ENCODE data around the gene RELA. TPM values are rescaled to one million over a fixed set of nuclear protein-coding genes. Genes with fewer than 3 reads are reported as not detected.

RELA gene
- total RNA-seq, 1 experiment from 2014 or later: 55.4 TPM

GRCh38 chr11:65615229-65615949, 47.3 kb downstream of the RELA start, which contains the start of gene PCNX3:
Gene PCNX3 (plus strand): TSS chr11:65615776. CDS start chr11:65616312, 536 bp downstream.
- peak; percentile 100 for DNase-seq (ENCODE audit: low read depth)

- no peak for DNase-seq (ENCODE audit: low read depth)
These were observed 49.4 kb downstream of the RELA start for GRCh38 chr11:65613091-65613928.

GRCh38 chr11:65612691-65613090, 50.0 kb downstream of the RELA start:
- DNase-seq (ENCODE audit: low read depth): no peak

GRCh38 chr11:65611758-65612603, 50.7 kb downstream of the RELA start:
- no peak for DNase-seq (ENCODE audit: low read depth)

DNA sequence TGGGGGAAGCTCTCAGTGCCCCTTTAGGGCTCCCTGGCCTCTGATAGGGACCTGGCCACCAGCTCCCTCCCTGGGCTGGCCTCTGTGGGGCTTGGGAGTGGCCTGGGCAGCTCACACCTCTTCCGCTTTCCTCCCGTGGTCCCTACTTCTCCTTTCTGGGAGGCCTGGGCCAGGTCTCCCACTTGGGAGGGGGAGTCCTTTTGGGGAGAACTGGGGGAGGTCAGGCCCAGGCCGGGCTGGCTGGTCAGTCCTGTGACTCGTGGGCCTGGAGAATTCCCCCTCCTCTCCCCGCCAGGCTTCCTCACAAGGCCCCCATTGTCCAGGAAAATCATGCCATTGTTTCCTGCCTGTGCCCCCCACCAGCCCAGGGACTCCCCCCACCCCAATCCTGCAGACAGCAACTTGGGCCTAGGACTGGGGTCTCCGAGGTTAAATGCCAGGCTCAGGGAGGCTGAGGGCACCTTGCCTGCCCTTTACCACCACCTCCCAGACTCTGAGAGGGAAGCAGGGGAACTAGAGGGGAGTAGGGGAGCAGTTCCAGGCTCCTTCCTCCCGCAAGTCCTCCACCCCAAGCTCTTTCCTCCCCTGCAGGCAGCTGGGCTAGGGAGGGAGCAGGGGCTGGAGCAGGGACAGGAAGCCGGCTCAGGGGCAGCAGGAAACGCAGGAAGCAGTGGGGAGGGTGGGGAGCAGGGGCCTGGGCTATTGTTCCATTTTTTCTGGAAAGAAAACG, 51.5 kb downstream of the RELA start:
- peak; percentile 31 for DNase-seq (ENCODE audit: low read depth)

DNA sequence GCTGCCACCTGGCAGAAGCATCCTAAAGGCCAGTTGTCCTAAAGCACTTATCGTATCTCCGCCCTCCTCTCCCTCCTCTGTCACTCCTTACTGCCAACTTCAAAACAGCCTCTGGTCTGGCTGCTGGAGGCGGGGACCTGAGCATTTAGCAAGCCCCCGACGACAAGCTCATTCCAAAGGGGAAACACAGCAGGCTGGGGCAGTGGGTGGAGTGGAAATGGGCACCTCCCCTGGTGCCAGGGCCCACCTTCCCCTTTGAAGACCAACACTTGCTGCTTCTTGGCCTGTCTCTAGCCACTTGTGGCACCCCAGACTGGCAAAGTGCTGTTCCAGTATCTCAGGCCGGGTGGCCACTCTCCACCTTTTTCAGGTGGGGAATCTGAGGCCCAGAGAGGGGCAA, 52.3 kb downstream of the RELA start:
- no peak for DNase-seq (ENCODE audit: low read depth)

- DNase-seq (ENCODE audit: low read depth): no peak
These were observed 53.1 kb downstream of the RELA start for GRCh38 chr11:65609665-65610064.

GRCh38 chr11:65609229-65609628, 53.5 kb downstream of the RELA start:
- no peak for DNase-seq (ENCODE audit: low read depth)

DNA sequence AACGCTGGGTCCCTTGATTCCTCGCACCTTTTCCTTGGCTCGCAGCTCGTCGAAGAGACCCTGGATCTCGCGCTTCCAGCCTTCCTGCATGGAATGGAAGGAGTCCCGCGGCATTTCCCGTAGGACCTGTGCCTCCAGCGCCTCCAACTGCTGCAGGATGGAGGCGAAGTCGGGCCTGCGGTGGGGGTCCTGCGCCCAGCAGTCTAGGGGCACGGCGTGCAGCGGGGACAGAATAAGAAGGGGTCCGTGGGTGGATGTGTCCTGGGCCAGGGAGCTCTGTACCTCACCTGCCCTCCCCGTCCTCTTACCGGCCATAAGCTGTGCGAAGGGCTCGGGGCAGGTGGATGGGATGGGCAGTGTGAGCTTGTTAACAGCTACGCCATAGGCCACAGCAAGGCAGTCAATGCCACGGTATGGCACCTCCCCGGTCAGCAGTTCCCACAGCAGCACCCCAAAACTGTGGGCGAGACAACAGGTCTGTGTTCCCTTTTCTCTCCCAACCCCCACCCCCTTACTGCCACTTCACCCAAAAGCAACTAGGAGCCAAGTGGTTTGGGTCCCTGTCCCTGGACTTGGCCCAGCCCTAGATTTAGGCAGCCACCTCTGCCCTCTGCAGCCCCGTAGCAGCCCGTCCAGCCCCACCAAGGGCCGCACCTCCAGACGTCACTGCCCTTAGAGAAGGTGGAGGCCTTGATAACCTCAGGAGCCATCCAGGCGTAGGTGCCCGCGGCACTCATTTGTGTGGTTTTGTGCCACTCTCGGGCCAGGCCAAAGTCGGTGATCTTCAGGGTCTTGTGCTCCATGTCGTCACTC, 54.9 kb downstream of the RELA start:
- DNase-seq (ENCODE audit: low read depth): no peak

DNA sequence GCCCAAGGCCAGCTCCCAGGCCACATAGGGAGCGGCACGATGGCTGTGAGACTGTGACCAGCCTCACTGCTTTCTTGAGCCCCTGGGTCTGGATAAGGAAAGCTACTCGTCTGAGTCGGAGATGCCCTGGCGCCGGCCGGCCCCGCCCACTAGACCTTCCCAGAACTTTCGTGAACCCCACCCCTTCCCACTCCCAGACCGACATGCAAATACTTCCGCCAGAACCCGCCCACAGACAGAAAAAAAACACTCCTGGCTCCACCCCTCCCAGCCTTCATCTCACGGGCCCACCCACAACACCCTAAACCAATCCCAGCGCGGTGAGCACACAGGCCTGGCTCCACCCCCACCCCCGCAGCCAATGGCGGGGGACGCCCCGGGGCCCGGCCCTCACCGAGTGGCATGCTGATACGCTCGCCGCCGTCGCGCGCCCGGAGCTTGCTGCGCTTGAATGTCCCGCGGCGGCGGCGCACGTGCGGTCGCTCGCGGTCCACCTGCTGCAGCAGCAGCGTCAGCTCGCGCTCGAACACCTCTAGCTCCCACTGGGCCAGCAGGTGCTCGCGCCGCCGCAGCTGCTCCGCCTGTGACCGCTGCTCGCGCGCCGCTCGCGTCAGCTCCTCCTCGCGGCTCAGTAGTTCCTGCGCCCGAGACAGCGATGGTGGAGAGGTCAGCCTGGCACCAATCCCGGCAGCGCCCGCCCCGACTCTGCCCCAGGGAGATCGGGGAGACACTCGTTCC, 55.7 kb downstream of the RELA start:
- DNase-seq (ENCODE audit: low read depth): peak; percentile 25

DNA sequence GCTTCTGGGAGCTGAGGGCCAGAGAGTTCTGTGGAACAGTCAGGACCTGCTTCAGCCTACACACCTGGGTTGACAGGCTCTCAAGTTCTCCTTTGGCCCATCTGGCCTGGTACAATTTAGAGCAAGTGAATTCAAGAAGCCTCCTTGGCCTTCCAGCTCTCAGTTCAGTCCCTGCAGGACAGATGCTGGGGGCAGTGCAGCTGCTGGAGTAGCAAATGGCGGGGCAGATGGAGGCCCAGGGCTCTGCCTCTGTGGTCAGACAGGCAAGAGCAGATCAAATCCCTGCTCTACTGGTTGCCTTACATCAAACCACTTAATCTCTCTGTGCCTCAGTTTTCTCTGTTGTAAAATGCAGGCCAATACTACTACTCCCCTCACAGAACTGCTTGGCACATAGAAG, 58.5 kb downstream of the RELA start:
- no peak for DNase-seq (ENCODE audit: low read depth)

Small RNAs within 50 kb of the gene (small RNA-seq; reads per million reads assigned to genes)
- not detected for gene MIR4489
- gene MIR4690: not detected
- not detected for gene RN7SL309P

Other genes starting within 250 kb of the RELA start
- 7.9 and 12.9 TPM in 2 replicates for gene NEAT1, start 240.1 kb downstream of the RELA start, total RNA-seq (2014; rRNA removed; shearing (Covaris generic))
- gene MALAT1, start 163.9 kb downstream of the RELA start, total RNA-seq (2014; rRNA removed; shearing (Covaris generic)): 433 and 571 TPM in 2 replicates
- 66.6 and 67.0 TPM in 2 replicates for gene SCYL1, start 137.8 kb downstream of the RELA start, total RNA-seq (2014; rRNA removed; shearing (Covaris generic))
- 6.2 and 6.5 TPM in 2 replicates for gene LTBP3, start 104.6 kb downstream of the RELA start, total RNA-seq (2014; rRNA removed; shearing (Covaris generic))
- gene ZNRD2, start 92.4 kb downstream of the RELA start, total RNA-seq (2014; rRNA removed; shearing (Covaris generic)): 137 and 145 TPM in 2 replicates
- gene FAM89B, start 90.4 kb downstream of the RELA start, total RNA-seq (2014; rRNA removed; shearing (Covaris generic)): 34.6 and 45.1 TPM in 2 replicates
- 65.5 and 74.4 TPM in 2 replicates for gene EHBP1L1, start 86.9 kb downstream of the RELA start, total RNA-seq (2014; rRNA removed; shearing (Covaris generic))
- not detected in 2 replicates for gene KCNK7, start 67.1 kb downstream of the RELA start, total RNA-seq (2014; rRNA removed; shearing (Covaris generic))
- gene MAP3K11, start 48.7 kb downstream of the RELA start, total RNA-seq (2014; rRNA removed; shearing (Covaris generic)): 43.7 and 60.3 TPM in 2 replicates
- 41.8 and 53.5 TPM in 2 replicates for gene PCNX3, start 47.1 kb downstream of the RELA start, total RNA-seq (2014; rRNA removed; shearing (Covaris generic))
- 19.2 and 21.7 TPM in 2 replicates for gene SIPA1, start 24.8 kb downstream of the RELA start, total RNA-seq (2014; rRNA removed; shearing (Covaris generic))
- gene KAT5, start 49.3 kb upstream of the RELA start, total RNA-seq (2014; rRNA removed; shearing (Covaris generic)): 64.0 and 80.6 TPM in 2 replicates
- 29.8 and 39.7 TPM in 2 replicates for gene RNASEH2C, start 57.9 kb upstream of the RELA start, total RNA-seq (2014; rRNA removed; shearing (Covaris generic))
- 10.3 and 13.6 TPM in 2 replicates for gene AP5B1, start 118.1 kb upstream of the RELA start, total RNA-seq (2014; rRNA removed; shearing (Covaris generic))
- not detected in 2 replicates for gene OVOL1, start 124.1 kb upstream of the RELA start, total RNA-seq (2014; rRNA removed; shearing (Covaris generic))
- gene SNX32, start 171.0 kb upstream of the RELA start, total RNA-seq (2014; rRNA removed; shearing (Covaris generic)): not detected in 2 replicates
- gene CFL1, start 195.3 kb upstream of the RELA start, total RNA-seq (2014; rRNA removed; shearing (Covaris generic)): 2,329 and 2,647 TPM in 2 replicates
- 62.4 and 64.9 TPM in 2 replicates for gene MUS81, start 197.5 kb upstream of the RELA start, total RNA-seq (2014; rRNA removed; shearing (Covaris generic))
- 27.9 and 32.0 TPM in 2 replicates for gene EFEMP2, start 209.9 kb upstream of the RELA start, total RNA-seq (2014; rRNA removed; shearing (Covaris generic))
- 0.24 and 0.57 TPM in 2 replicates for gene CTSW, start 216.9 kb upstream of the RELA start, total RNA-seq (2014; rRNA removed; shearing (Covaris generic))
- gene FIBP, start 225.6 kb upstream of the RELA start, total RNA-seq (2014; rRNA removed; shearing (Covaris generic)): 187 and 232 TPM in 2 replicates
- gene CCDC85B, start 227.8 kb upstream of the RELA start, total RNA-seq (2014; rRNA removed; shearing (Covaris generic)): 135 and 146 TPM in 2 replicates
- gene FOSL1, start 237.5 kb upstream of the RELA start, total RNA-seq (2014; rRNA removed; shearing (Covaris generic)): 236 and 374 TPM in 2 replicates

Data from HT1080 (cell line).